Left hindlimb (tissue), 1 donor: Measurements from ENCODE around the gene CD63.

Experiments
- DNase-seq: peaks from one replicate; pipeline ENCODE4 v3.0.0-alpha.2; 2018

The CD63 gene

GRCh38 chr12:55738123-55739024 is 9.6 kb upstream of the CD63 start:
- peak; percentile 93 for DNase-seq

GRCh38 chr12:55737581-55738122 is 8.8 kb upstream of the CD63 start:
- DNase-seq = peak; percentile 71

- DNase-seq = peak; percentile 74
Observed at GRCh38 chr12:55736780-55737580, 8.2 kb upstream of the CD63 start.

GRCh38 chr12:55736076-55736475 is 7.3 kb upstream of the CD63 start:
- DNase-seq = no peak

GRCh38 chr12:55734595-55734994 is 5.8 kb upstream of the CD63 start:
- DNase-seq = no peak

GRCh38 chr12:55733858-55734257 is 5.0 kb upstream of the CD63 start:
- DNase-seq = no peak

GRCh38 chr12:55733021-55733555 is 4.3 kb upstream of the CD63 start:
- DNase-seq = no peak

GRCh38 chr12:55732288-55732687 is 3.5 kb upstream of the CD63 start:
- no peak for DNase-seq

GRCh38 chr12:55729819-55730818 is 1.3 kb upstream of the CD63 start:
- DNase-seq = peak; percentile 77

- DNase-seq = peak; percentile 90
Observed at GRCh38 chr12:55728186-55728938, 447 bp downstream of the CD63 start.

GRCh38 chr12:55727643-55728185 is 1.1 kb downstream of the CD63 start:
- DNase-seq = no peak

- DNase-seq = no peak
Observed at GRCh38 chr12:55726971-55727370, 1.8 kb downstream of the CD63 start.

- no peak for DNase-seq
Observed at GRCh38 chr12:55725556-55725955, 3.3 kb downstream of the CD63 start.

- DNase-seq = no peak
Observed at GRCh38 chr12:55724940-55725309, 3.9 kb downstream of the CD63 start.

- peak; percentile 79 for DNase-seq
Observed at GRCh38 chr12:55724226-55724939, 4.4 kb downstream of the CD63 start.

GRCh38 chr12:55723516-55724225 is 5.1 kb downstream of the CD63 start:
- DNase-seq = no peak

GRCh38 chr12:55722948-55723347 is 5.9 kb downstream of the CD63 start:
- DNase-seq = no peak

- no peak for DNase-seq
Observed at GRCh38 chr12:55721601-55722213, 7.1 kb downstream of the CD63 start.

- DNase-seq = peak; percentile 67
Observed at GRCh38 chr12:55720894-55721444, 7.8 kb downstream of the CD63 start.
